OCI-LY3 (cell line): Measurements from ENCODE around the gene SLC50A1.

Experiments
- H2AFZ ChIP-seq: fragments of 200-600, 300-600 bp; shearing (Covaris generic); 2 replicates; pipeline ENCODE4 v1.6.0; 2014; ENCODE audit warnings: antibody characterized with exemption, low read depth, low read length
- H3K27ac ChIP-seq: fragments of 200-600, 300-600 bp; sonication (generic); 2 replicates; pipeline ENCODE4 v1.5.1; 2014; ENCODE audit warnings: mild to moderate bottlenecking, low read length, moderate library complexity, mixed read lengths
- H3K27me3 ChIP-seq: fragments of 200-600, 300-600 bp; sonication (generic); 2 replicates; pipeline ENCODE4 v1.6.1; 2014; ENCODE audit warnings: low read depth, low read length, mixed read lengths
- H3K36me3 ChIP-seq: fragments of 200-600, 300-600 bp; sonication (generic); replicated peaks from 2 replicates; pipeline ENCODE3; 2014; ENCODE audit warnings: low read depth, low read length, mixed read lengths
- H3K4me1 ChIP-seq: fragments of 300-600, 200-600 bp; sonication (generic); 2 replicates; pipeline ENCODE4 v1.6.1; 2014; ENCODE audit warnings: low read length, mixed read lengths
- H3K4me2 ChIP-seq: fragments of 200-600, 300-600 bp; sonication (generic); 2 replicates; pipeline ENCODE4 v1.6.1; 2014; ENCODE audit warnings: low read length, mixed read lengths
- H3K4me3 ChIP-seq: fragments of 300-600, 200-600 bp; sonication (generic); 2 replicates; pipeline ENCODE4 v1.5.1; 2014; ENCODE audit warnings: antibody characterized with exemption, mild to moderate bottlenecking, low read length, moderate library complexity
- H3K79me2 ChIP-seq: fragments of 300-600, 200-600 bp; shearing (Covaris generic); 2 replicates; pipeline ENCODE4 v1.6.1; 2014; ENCODE audit warnings: mild to moderate bottlenecking, low read length, mixed read lengths
- H3K9ac ChIP-seq: fragments of 300-600, 200-600 bp; shearing (Covaris generic); 2 replicates; pipeline ENCODE4 v1.6.0; 2014; ENCODE audit warnings: mild to moderate bottlenecking, low read length, moderate library complexity
- H3K9me3 ChIP-seq: fragments of 200-600, 300-600 bp; shearing (Covaris generic); 2 replicates; pipeline ENCODE4 v1.6.1; 2014; ENCODE audit warnings: low read length, mixed read lengths; ENCODE audit not compliant: insufficient read depth
- H4K20me1 ChIP-seq: fragments of 200-600, 300-600 bp; sonication (generic); 2 replicates; pipeline ENCODE4 v1.6.1; 2016; ENCODE audit warnings: low read length, mixed read lengths; ENCODE audit not compliant: insufficient read depth
- EZH2phosphoT487 ChIP-seq: fragments of 200-600 bp; shearing (Covaris generic); IDR thresholded peaks from 2 replicates; pipeline ENCODE4 v1.6.1; 2018; ENCODE audit warnings: antibody characterized with exemption, mixed run types, low read depth
- TF ChIP-seq, protein P1 (sequence below): fragments of 200-600, 300-600 bp; sonication (generic); IDR thresholded peaks from 2 replicates; pipeline ENCODE4 v1.5.1; 2014; ENCODE audit warnings: antibody characterized with exemption, low read length, low read depth

Gene SLC50A1

DNA sequence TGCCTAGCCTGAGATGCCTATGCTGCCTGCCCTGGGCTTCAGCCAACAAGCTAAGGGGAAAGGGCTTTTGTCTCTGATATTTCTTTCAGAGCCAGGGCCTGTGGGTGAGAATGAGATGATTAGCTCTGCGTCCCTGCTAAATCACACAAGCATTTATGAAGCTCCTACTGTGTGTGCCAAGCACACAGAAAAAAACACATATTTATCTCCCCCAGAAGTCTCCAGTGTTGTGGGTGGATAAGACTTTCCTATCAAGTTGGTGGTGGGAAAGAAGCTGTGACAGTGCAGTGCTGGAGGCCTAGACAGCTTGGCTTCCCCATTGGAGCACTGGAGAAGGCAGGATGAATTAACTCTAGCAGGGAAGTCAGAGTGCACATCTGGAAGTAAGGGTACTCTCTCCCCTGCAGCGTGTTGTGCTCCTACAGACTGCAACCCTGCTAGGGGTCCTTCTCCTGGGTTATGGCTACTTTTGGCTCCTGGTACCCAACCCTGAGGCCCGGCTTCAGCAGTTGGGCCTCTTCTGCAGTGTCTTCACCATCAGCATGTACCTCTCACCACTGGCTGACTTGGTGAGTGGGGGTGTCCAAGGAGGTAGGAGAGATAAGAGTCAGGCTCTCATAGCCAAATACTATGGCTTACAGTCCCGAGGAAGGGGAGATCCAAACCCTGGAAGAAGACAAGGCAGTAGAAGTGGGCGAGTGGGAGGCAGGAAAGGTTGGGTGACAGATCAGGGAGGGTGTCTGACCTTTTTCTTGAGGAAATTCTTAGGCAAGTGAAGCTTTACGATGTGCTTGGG, 1.7 kb downstream of the SLC50A1 start:
- no peaks in the 10 kb centered on the region for H3K27me3 ChIP-seq
- peaks cover 14% of the 10 kb centered on the region for H3K36me3 ChIP-seq
- H3K79me2 ChIP-seq, result peaks cover 41% of the 10 kb centered on the region
- H2AFZ ChIP-seq, result no peak overlapping the region
- H3K9ac ChIP-seq, result peak overlapping the region; percentile 52; the same call in 1 of the 2 replicates
- no peaks in the 10 kb centered on the region for H3K9me3 ChIP-seq
- peaks cover 19% of the 10 kb centered on the region for H3K4me1 ChIP-seq
- TF ChIP-seq EZH2phosphoT487, result no peak
- peak overlapping the region; percentile 79 for H3K4me2 ChIP-seq
- H4K20me1 ChIP-seq, result no peaks in the 10 kb centered on the region
- H3K27ac ChIP-seq, result peak overlapping the region; percentile 19
- H3K4me3 ChIP-seq, result peak overlapping the region; percentile 92

DNA sequence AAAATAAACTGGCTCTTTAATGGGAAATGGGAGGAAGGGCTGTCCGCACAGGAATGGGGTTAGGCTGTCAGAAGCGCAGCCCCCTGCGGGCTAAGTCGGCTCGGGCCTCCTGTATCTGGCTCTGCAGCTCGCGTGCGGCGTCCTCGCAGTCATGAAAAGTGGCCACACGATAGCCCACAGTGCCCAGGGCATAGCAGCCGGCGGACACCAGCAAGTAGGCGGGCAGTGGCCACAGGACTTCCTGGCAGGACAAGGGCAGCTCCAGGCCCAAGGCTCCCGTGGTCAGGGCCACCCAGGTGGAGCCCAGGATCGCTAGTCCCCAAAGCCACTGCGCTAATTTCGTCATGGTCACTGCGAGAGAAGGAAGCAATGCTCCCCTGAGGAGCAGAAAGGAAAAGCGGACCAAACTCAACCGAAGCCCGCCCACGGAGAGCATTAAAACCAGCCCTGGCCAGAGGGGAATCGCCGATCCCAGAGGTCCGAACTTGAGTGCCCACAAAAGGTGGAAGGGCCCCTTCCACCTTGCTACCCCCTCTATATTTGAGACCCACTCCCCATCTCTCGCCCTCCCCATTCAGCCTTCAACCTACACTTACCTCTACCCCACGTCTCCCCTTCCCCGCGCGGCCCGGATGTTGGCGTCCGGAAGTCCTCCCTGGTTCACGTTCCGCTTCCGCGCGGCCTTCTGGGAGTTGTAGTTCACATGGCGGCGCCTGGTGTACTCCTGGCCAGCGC, 4.4 kb downstream of the SLC50A1 start, which contains the start of gene DPM3:
TSS of gene DPM3 (minus strand) at position 637 of the 735 bp plus-strand sequence. CDS start at position 346, 291 bp downstream.
- Histone ChIP-seq H2AFZ (peak within 1 kb of the TSS; percentile 93), H3K4me2 (peak within 1 kb of the TSS; percentile 82), H3K27ac (peak within 1 kb of the TSS; percentile 14), H3K36me3 (peaks cover 14% of the 10 kb centered on the region), H3K27me3 (no peaks in the 10 kb centered on the region), H4K20me1 (no peaks in the 10 kb centered on the region), H3K4me1 (peaks cover 13% of the 10 kb centered on the region), H3K79me2 (peaks cover 38% of the 10 kb centered on the region), H3K4me3 (peak within 1 kb of the TSS; percentile 79), H3K9me3 (no peaks in the 10 kb centered on the region), H3K9ac (peak within 1 kb of the TSS; percentile 73)
- TF ChIP-seq, protein P1, sequence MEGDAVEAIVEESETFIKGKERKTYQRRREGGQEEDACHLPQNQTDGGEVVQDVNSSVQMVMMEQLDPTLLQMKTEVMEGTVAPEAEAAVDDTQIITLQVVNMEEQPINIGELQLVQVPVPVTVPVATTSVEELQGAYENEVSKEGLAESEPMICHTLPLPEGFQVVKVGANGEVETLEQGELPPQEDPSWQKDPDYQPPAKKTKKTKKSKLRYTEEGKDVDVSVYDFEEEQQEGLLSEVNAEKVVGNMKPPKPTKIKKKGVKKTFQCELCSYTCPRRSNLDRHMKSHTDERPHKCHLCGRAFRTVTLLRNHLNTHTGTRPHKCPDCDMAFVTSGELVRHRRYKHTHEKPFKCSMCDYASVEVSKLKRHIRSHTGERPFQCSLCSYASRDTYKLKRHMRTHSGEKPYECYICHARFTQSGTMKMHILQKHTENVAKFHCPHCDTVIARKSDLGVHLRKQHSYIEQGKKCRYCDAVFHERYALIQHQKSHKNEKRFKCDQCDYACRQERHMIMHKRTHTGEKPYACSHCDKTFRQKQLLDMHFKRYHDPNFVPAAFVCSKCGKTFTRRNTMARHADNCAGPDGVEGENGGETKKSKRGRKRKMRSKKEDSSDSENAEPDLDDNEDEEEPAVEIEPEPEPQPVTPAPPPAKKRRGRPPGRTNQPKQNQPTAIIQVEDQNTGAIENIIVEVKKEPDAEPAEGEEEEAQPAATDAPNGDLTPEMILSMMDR, result no peak
- TF ChIP-seq EZH2phosphoT487, result no peak

DNA sequence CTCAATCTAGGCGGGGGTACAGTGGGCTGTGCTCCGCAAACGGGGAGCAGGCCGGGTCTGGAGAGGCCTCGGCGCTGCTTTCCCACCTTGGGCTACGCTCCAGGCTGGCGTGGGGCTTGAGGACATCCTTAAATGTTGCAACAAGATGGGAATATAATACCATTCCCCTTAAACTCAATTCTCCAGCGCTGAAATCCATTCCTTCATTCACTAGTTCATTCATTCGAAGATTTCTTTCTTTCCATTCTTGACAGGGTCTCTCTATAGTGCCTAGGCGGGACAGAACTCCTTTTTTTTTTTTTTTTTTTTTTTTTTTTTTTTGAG, 4.9 kb downstream of the SLC50A1 start:
- TF ChIP-seq, protein P1, result no peak
- TF ChIP-seq EZH2phosphoT487, result no peak
- H3K4me1 ChIP-seq, result peaks cover 13% of the 10 kb centered on the region
- no peaks in the 10 kb centered on the region for H3K9me3 ChIP-seq
- no peak overlapping the region for H3K27ac ChIP-seq
- H4K20me1 ChIP-seq, result no peaks in the 10 kb centered on the region
- H3K79me2 ChIP-seq, result peaks cover 33% of the 10 kb centered on the region
- H3K4me2 ChIP-seq, result peak overlapping the region; percentile 82
- H3K27me3 ChIP-seq, result no peaks in the 10 kb centered on the region
- H3K4me3 ChIP-seq, result peak overlapping the region; percentile 79
- H2AFZ ChIP-seq, result peak overlapping the region; percentile 93
- H3K36me3 ChIP-seq, result peaks cover 14% of the 10 kb centered on the region
- H3K9ac ChIP-seq, result peak overlapping the region; percentile 73; the same call in 1 of the 2 replicates

DNA sequence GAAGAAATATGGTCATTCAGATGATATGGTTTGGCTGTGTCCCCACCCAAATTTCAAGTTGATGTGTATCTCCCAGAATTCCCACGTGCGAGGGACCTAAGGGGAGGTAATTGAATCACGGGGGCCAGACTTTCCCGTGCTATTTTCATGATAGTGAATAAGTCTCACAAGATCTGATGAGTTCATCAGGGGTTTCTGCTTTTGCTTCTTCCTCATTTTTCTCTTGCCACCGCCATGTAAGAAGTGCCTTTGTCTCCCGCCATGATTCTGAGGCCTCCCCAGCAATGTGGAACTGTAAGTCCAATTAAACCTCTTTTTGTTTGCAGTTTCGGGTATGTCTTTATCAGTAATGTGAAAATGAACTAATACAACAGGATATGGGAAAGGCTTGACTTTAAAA, 6.1 kb downstream of the SLC50A1 start:
- no peaks in the 10 kb centered on the region for H4K20me1 ChIP-seq
- H3K36me3 ChIP-seq, result peaks cover 14% of the 10 kb centered on the region
- no peaks in the 10 kb centered on the region for H3K9me3 ChIP-seq
- no peak overlapping the region for H3K4me3 ChIP-seq
- H3K4me2 ChIP-seq, result no peak overlapping the region
- peaks cover 31% of the 10 kb centered on the region for H3K79me2 ChIP-seq
- H2AFZ ChIP-seq, result peak overlapping the region; percentile 12; the same call in 1 of the 2 replicates
- TF ChIP-seq, protein P1, result no peak
- no peak for TF ChIP-seq EZH2phosphoT487
- no peaks in the 10 kb centered on the region for H3K27me3 ChIP-seq
- no peak overlapping the region for H3K9ac ChIP-seq
- H3K27ac ChIP-seq, result no peak overlapping the region
- H3K4me1 ChIP-seq, result peaks cover 11% of the 10 kb centered on the region
